MCF 10A (cell line): ENCODE data around the gene SAMD11. TPM values are rescaled to one million over a fixed set of nuclear protein-coding genes. Genes with fewer than 3 reads are reported as not detected.

ENCODE experiments used
- BruUV-seq: library from RNA; stranded (reverse); fragments of 400-500 nt; replicated peaks from 2 replicates; lab custom pipeline; 2021; lab: Mats Ljungman, UMichigan
- CTCF ChIA-PET: fragments of 300-600 bp; sonication (Branson Sonifier 250); formaldehyde crosslinking; extraction: SDS; loops from one replicate; lab custom pipeline; 2021; ENCODE audit warnings: antibody characterized with exemption, inconsistent platforms; lab: Yijun Ruan, JAX
- POLR2A ChIA-PET: fragments of 300-600, 350-650 bp; sonication (Branson Sonifier 250); formaldehyde crosslinking; extraction: SDS; loops from one replicate; lab custom pipeline; 2020; ENCODE audit warnings: antibody characterized with exemption, inconsistent platforms; lab: Yijun Ruan, JAX
- DNase-seq: peaks from one replicate; pipeline ENCODE4 v3.0.0-alpha.2; 2018; ENCODE audit not compliant: unreplicated experiment
- H3K27ac Mint-ChIP-seq: one replicate; pipeline ENCODE4 v1.8.0; 2022; ENCODE audit warnings: mild to moderate bottlenecking, low read depth, mixed read lengths; ENCODE audit not compliant: unreplicated experiment
- H3K27me3 Mint-ChIP-seq: one replicate; pipeline ENCODE4 v1.8.0; 2022; ENCODE audit warnings: mixed read lengths; ENCODE audit not compliant: insufficient read depth, unreplicated experiment
- H3K36me3 Mint-ChIP-seq: one replicate; pipeline ENCODE4 v1.8.0; 2022; ENCODE audit warnings: mild to moderate bottlenecking, moderate library complexity, mixed read lengths; ENCODE audit not compliant: insufficient read depth, unreplicated experiment
- H3K4me1 Mint-ChIP-seq: one replicate; pipeline ENCODE4 v1.8.0; 2022; ENCODE audit warnings: mixed read lengths; ENCODE audit not compliant: insufficient read depth, unreplicated experiment
- H3K4me3 Mint-ChIP-seq: one replicate; pipeline ENCODE4 v1.8.0; 2022; ENCODE audit warnings: mild to moderate bottlenecking, moderate library complexity, mixed read lengths; ENCODE audit not compliant: unreplicated experiment
- H3K9me3 Mint-ChIP-seq: one replicate; pipeline ENCODE4 v1.8.0; 2022; ENCODE audit warnings: mixed read lengths; ENCODE audit not compliant: unreplicated experiment
- intact Hi-C: fragments of 100-400 bp; cut with micrococcal nuclease; formaldehyde crosslinking; loops from 2 replicates; pipeline ENCODE4 v1.14.1; 2022
- total RNA-seq: library from RNA; stranded (reverse); gene quantifications from 2 replicates; pipeline ENCODE4 v1.2.3, GENCODE V29; 2022
- TF ChIP-seq, protein P1 (sequence below): fragments of 200-600 bp; IDR thresholded peaks from one replicate; pipeline ENCODE4 v1.8.0; 2022; ENCODE audit warnings: antibody characterized with exemption, mild to moderate bottlenecking; ENCODE audit not compliant: unreplicated experiment

The SAMD11 gene
- total RNA-seq, 1 experiment from 2014 or later, result not detected

DNA sequence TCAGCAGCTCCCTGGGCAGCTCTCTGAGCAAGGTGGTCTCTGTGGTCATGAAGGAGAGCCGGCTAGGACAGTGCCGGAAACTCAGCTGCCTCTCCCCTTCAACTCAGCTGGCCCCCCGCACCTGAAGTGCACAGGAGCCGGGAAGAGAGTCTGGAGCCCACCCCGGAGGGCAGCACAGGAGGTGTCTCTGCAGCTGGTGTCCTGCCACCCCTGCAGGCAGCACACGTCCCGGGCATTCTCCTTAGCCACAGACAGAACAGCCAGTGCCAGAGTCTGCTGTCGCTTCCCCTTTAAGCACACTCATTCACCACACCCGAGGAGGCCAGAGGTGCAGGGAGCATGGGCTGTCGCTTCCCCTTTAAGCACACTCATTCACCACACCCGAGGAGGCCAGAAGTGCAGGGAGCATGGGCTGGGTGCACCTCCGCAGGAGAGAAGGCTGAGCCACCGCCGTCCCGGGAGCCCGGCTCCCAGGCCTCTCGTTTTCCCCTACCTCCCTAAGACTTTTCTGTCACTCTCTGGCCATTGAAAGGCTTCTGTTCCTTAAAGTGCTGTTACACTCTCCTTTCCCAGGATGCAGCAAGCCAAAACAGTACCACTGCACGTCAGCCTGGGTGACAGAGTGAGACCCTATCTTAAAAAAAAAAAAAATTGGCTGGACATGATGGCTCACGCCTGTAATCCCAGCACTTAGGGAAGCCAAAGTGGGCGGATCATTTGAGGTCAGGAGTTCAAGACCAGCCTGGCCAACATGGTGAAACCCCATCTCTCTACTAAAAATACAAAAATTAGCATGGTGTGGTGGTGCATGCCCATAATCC, 16.9 kb upstream of the SAMD11 start:
- Mint-ChIP-seq H3K27me3 (peaks cover 11% of the 10 kb centered on the region), H3K9me3 (no peaks in the 10 kb centered on the region), H3K27ac (no peak overlapping the region), H3K36me3 (no peaks in the 10 kb centered on the region), H3K4me1 (peaks cover 27% of the 10 kb centered on the region), H3K4me3 (peak overlapping the region; percentile 82)
- TF ChIP-seq, protein P1, sequence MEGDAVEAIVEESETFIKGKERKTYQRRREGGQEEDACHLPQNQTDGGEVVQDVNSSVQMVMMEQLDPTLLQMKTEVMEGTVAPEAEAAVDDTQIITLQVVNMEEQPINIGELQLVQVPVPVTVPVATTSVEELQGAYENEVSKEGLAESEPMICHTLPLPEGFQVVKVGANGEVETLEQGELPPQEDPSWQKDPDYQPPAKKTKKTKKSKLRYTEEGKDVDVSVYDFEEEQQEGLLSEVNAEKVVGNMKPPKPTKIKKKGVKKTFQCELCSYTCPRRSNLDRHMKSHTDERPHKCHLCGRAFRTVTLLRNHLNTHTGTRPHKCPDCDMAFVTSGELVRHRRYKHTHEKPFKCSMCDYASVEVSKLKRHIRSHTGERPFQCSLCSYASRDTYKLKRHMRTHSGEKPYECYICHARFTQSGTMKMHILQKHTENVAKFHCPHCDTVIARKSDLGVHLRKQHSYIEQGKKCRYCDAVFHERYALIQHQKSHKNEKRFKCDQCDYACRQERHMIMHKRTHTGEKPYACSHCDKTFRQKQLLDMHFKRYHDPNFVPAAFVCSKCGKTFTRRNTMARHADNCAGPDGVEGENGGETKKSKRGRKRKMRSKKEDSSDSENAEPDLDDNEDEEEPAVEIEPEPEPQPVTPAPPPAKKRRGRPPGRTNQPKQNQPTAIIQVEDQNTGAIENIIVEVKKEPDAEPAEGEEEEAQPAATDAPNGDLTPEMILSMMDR, result no peak
- no TSS peak for BruUV-seq
- peak; percentile 85 for DNase-seq
- POLR2A ChIA-PET, result interaction anchor here (0.6 to 3.0 kb wide), 5 partner anchors 14 to 128 kb away, joined by 3 to 18 read pairs (median 4); no protein-coding TSS in a partner anchor
- CTCF ChIA-PET, result interaction anchor here (1.1 to 4.3 kb wide), 4 partner anchors 32 to 157 kb away, joined by 3 to 34 read pairs (median 4); no protein-coding TSS in a partner anchor
- intact Hi-C loops, result no loop called here

DNA sequence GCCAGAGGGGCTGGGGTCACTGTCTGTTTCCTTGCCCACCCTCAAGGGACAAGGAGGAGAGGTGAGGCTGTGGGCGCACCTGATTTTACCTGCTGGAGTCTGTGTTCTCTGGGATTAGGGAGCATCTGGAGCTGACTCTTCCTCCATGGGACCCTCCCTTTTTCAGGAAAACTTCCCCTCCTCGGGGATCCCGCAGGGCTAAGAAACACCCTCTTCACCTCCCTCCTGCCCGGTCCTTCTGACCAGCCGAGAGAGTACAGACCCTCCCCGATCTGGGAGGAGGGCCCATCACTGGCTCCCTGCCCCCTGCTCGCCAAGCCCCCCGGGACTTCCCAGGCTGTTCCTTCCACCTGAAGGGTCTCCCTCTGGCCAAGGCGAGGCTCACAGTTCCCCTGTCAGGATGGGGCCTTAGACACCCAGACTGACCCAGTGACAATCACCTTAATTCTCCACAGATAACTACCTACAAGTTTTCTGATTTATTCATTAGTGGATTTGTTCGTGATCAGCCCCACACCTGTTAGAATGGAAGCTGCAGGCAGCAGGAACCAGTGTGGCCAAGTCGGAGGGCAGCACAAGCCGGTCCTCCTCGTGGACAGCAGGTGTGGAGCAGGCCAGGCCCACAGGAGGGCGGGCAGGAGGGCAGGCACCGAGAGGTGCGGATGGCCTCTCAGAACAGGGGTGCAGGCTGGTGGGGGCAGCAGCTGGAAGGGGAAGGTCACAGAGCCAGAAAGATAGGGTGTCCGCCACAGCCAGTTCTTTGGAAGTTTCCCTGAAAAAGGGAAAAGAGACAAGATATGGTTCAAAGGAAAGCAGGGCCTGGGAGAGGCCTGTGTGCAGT, 15.9 kb upstream of the SAMD11 start:
- no peak overlapping the region for H3K4me3 Mint-ChIP-seq
- peaks cover 4% of the 10 kb centered on the region for H3K36me3 Mint-ChIP-seq
- ChIA-PET CTCF (interaction anchor here (4.3 kb wide), 1 partner anchor 31 kb away, joined by 34 read pairs; no protein-coding TSS in a partner anchor), POLR2A (interaction anchor here (0.6 kb wide), 1 partner anchor 109 kb away, joined by 4 read pairs; no protein-coding TSS in a partner anchor)
- H3K27ac Mint-ChIP-seq, result no peak overlapping the region
- no peak for DNase-seq
- intact Hi-C loops, result no loop called here
- peaks cover 27% of the 10 kb centered on the region for H3K4me1 Mint-ChIP-seq
- H3K9me3 Mint-ChIP-seq, result no peaks in the 10 kb centered on the region
- peaks cover 21% of the 10 kb centered on the region for H3K27me3 Mint-ChIP-seq
- no TSS peak for BruUV-seq
- TF ChIP-seq, protein P1, result no peak

DNA sequence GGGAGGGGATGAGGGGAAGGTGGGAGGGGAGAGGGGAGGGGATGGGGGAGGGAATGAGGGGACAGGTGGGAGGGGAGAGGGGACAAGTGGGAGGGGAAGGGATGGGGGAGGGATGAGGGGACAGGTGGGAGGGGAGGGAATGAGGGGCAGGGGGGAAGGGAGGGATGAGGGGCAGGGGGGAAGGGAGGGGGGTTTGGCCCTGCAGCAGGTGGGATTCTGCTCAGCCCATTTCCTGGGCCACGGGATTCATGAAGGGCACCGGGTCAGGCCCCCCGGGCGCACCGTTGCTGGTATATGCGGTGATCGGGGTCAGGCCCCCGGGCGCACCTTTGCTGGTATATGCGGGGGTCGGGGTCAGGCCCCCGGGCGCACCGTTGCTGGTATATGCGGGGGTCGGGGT, 15.1 kb upstream of the SAMD11 start:
- Mint-ChIP-seq H3K4me3 (no peak overlapping the region), H3K27me3 (peaks cover 28% of the 10 kb centered on the region), H3K36me3 (peaks cover 5% of the 10 kb centered on the region), H3K4me1 (peaks cover 27% of the 10 kb centered on the region), H3K9me3 (no peaks in the 10 kb centered on the region), H3K27ac (no peak overlapping the region)
- BruUV-seq, result no TSS peak
- intact Hi-C loops, result no loop called here
- CTCF ChIA-PET, result no interaction called here
- TF ChIP-seq, protein P1, result no peak
- DNase-seq, result no peak
- POLR2A ChIA-PET, result no interaction called here

DNA sequence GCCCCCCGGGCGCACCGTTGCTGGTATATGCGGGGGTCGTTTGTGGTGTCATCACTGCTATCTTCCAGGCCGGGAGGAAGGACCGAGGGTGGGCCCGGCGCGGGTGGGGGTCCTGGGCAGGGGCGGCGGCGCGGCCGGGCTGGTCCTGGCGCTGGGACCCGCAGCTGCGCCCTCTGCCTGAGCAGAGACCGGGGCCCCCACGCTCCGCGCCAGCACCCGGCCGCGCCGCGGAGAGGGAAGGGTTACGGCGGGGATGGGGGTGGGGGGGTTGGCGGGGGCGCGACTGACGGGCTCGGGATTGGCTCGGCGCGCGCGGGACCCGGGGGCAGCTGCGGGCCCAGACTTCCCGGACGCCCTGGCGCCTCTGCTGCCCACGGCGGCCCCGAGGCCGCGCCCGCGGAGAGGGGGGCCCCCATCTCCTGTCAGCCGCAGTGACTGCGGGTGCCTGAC, 13.8 kb upstream of the SAMD11 start:
- DNase-seq, result no peak
- ChIA-PET POLR2A (no interaction called here), CTCF (no interaction called here)
- intact Hi-C loops, result no loop called here
- H3K9me3 Mint-ChIP-seq, result no peaks in the 10 kb centered on the region
- no TSS peak for BruUV-seq
- TF ChIP-seq, protein P1, result no peak
- H3K27ac Mint-ChIP-seq, result no peak overlapping the region
- H3K4me3 Mint-ChIP-seq, result no peak overlapping the region
- H3K4me1 Mint-ChIP-seq, result peaks cover 27% of the 10 kb centered on the region
- H3K36me3 Mint-ChIP-seq, result peaks cover 6% of the 10 kb centered on the region
- peaks cover 36% of the 10 kb centered on the region for H3K27me3 Mint-ChIP-seq
